CD4-positive, alpha-beta T cell treated with Interleukin-4 for 1 hour (primary cell): Measurements from ENCODE around the gene SLC8A3.

ENCODE experiments used
- DNase-seq, 2 donors: peaks; one replicate each; pipeline ENCODE4 v3.0.0-alpha.2; 2020 to 2022

SLC8A3 gene

GRCh38 chr14:70116278-70116677 lies 72.5 kb downstream of the SLC8A3 start:
- no peak for DNase-seq

GRCh38 chr14:70114621-70115156 lies 74.1 kb downstream of the SLC8A3 start:
- no peak for DNase-seq

- no peak for DNase-seq
Measured at GRCh38 chr14:70113211-70113610, 75.5 kb downstream of the SLC8A3 start.

- DNase-seq, result no peak
Measured at GRCh38 chr14:70108419-70108818, 80.3 kb downstream of the SLC8A3 start.

- DNase-seq, result no peak
Measured at GRCh38 chr14:70107309-70107708, 81.4 kb downstream of the SLC8A3 start.

- DNase-seq, result no peak
Measured at GRCh38 chr14:70100071-70100470, 88.7 kb downstream of the SLC8A3 start.

- DNase-seq, result no peak
Measured at GRCh38 chr14:70098250-70098809, 90.4 kb downstream of the SLC8A3 start.

- DNase-seq, result no peak
Measured at GRCh38 chr14:70097576-70098249, 91.0 kb downstream of the SLC8A3 start.

GRCh38 chr14:70096866-70097265 lies 91.9 kb downstream of the SLC8A3 start:
- DNase-seq, result no peak

GRCh38 chr14:70094631-70095030 lies 94.1 kb downstream of the SLC8A3 start:
- DNase-seq, result no peak

- DNase-seq, result no peak
Measured at GRCh38 chr14:70094106-70094505, 94.6 kb downstream of the SLC8A3 start.

GRCh38 chr14:70093156-70093555 lies 95.6 kb downstream of the SLC8A3 start:
- DNase-seq, result no peak

- DNase-seq, result no peak
Measured at GRCh38 chr14:70087380-70087697, 101.4 kb downstream of the SLC8A3 start.

- no peak for DNase-seq
Measured at GRCh38 chr14:70086685-70087379, 101.9 kb downstream of the SLC8A3 start.

GRCh38 chr14:70084226-70084625 lies 104.5 kb downstream of the SLC8A3 start:
- DNase-seq, result no peak

- no peak for DNase-seq
Measured at GRCh38 chr14:70082394-70082793, 106.4 kb downstream of the SLC8A3 start.

GRCh38 chr14:70080076-70080475 lies 108.7 kb downstream of the SLC8A3 start:
- no peak for DNase-seq

GRCh38 chr14:70078329-70078728 lies 110.4 kb downstream of the SLC8A3 start:
- no peak for DNase-seq

GRCh38 chr14:70077720-70078119 lies 111.0 kb downstream of the SLC8A3 start:
- no peak for DNase-seq

GRCh38 chr14:70077005-70077404 lies 111.7 kb downstream of the SLC8A3 start:
- DNase-seq, result no peak

GRCh38 chr14:70073924-70074566 lies 114.7 kb downstream of the SLC8A3 start:
- peak; percentile 9 to 16 for DNase-seq

- no peak for DNase-seq
Measured at GRCh38 chr14:70069186-70069585, 119.6 kb downstream of the SLC8A3 start.

GRCh38 chr14:70067810-70068209 lies 120.9 kb downstream of the SLC8A3 start:
- no peak for DNase-seq
